Mucosa of rectum (tissue), 2 donors: ENCODE results near the gene SLC28A1.
"Not testable (repeated sequence)": the region's sequence is repeated elsewhere in the genome, so short reads cannot be mapped to it uniquely, and the experiment has no call there.

Experiments used
- H3K27ac ChIP-seq, 2 donors: one replicate each; pipeline ENCODE4 v1.7.0; 2013; ENCODE audit warnings: inconsistent platforms in 2 of 2, low read depth in 2 of 2, low read length in 2 of 2
- H3K27me3 ChIP-seq, 2 donors: one replicate each; pipeline ENCODE4 v1.7.0; 2013; ENCODE audit warnings: low read length in 2 of 2; ENCODE audit not compliant: control insufficient read depth in 2 of 2, insufficient read depth in 2 of 2
- H3K36me3 ChIP-seq, 2 donors: one replicate each; pipeline ENCODE4 v1.7.0; 2013; ENCODE audit warnings: low read length in 2 of 2; ENCODE audit not compliant: control insufficient read depth in 2 of 2, insufficient read depth in 2 of 2
- H3K4me1 ChIP-seq, 2 donors: one replicate each; pipeline ENCODE4 v1.7.0; 2013; ENCODE audit warnings: low read length in 2 of 2, mild to moderate bottlenecking in 1 of 2; ENCODE audit not compliant: control insufficient read depth in 2 of 2, insufficient read depth in 2 of 2
- H3K4me3 ChIP-seq, 2 donors: one replicate each; pipeline ENCODE4 v1.7.0; 2013; ENCODE audit warnings: low read length in 2 of 2
- H3K9ac ChIP-seq, 2 donors: one replicate each; pipeline ENCODE4 v1.7.0; 2013; ENCODE audit warnings: low read length in 2 of 2, low read depth in 1 of 2, mild to moderate bottlenecking in 1 of 2
- H3K9me3 ChIP-seq, 2 donors: one replicate each; pipeline ENCODE4 v1.7.0; 2013; ENCODE audit warnings: low read length in 2 of 2; ENCODE audit not compliant: control insufficient read depth in 2 of 2
- donor health status: healthy.
- donor health status: Normal muscosa, but diverticular disease.

Gene SLC28A1

GRCh38 chr15:84872009-84872910 lies 12.2 kb upstream of the SLC28A1 start:
- Histone ChIP-seq H3K4me3 (no peak overlapping the region), H3K36me3 (no peaks in the 10 kb centered on the region), H3K27ac (no peak overlapping the region), H3K9ac (no peak overlapping the region), H3K27me3 (no peaks in the 10 kb centered on the region), H3K9me3 (no peaks in the 10 kb centered on the region), H3K4me1 (no peaks in the 10 kb centered on the region)

- Histone ChIP-seq H3K9me3 (no peaks in the 10 kb centered on the region), H3K27me3 (no peaks in the 10 kb centered on the region), H3K36me3 (no peaks in the 10 kb centered on the region), H3K9ac (no peak overlapping the region), H3K4me1 (no peaks in the 10 kb centered on the region), H3K4me3 (no peak overlapping the region), H3K27ac (no peak overlapping the region)
Observed at GRCh38 chr15:84873997-84874396, 10.5 kb upstream of the SLC28A1 start.

DNA sequence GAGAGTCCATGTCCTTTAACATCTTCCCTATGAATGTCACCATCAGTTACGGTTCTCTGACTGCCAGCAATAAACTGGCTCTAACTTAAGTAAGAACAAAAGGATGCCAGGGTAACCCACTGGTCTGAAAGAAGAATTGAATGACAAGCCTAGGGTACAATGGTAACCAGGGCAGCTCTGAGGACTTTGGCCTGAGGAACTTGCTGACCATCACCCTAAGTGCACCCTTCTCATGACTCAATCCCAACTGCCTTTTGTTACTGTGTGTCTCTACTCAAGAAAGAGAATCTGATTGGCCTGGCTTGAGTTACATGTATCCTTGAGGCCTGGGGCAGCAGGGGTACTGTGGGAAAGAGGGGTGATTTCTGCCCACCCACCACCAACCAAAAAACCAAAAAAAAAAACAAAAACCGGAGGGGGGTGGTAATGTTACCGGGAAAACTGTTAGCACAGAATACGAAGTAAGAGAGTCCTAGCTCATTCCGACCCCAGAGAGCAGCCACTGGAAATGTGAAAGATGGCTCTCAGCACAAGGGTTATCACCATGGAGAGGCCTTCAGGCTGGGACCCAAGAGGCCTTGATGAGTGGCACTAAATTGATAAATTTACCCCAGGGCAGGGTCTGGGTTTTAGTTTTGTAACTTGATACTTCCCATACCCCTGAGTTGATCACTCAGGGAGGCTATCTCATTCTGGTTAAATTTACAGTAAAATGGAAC lies 9.3 kb upstream of the SLC28A1 start:
- Histone ChIP-seq H3K27ac (no peak overlapping the region), H3K4me3 (no peak overlapping the region), H3K4me1 (no peaks in the 10 kb centered on the region), H3K27me3 (no peaks in the 10 kb centered on the region), H3K9ac (no peak overlapping the region), H3K36me3 (no peaks in the 10 kb centered on the region), H3K9me3 (no peaks in the 10 kb centered on the region)

- no peaks in the 10 kb centered on the region for H3K9me3 ChIP-seq
- H3K4me1 ChIP-seq = no peaks in the 10 kb centered on the region
- no peak overlapping the region for H3K27ac ChIP-seq
- H3K36me3 ChIP-seq = no peaks in the 10 kb centered on the region
- H3K4me3 ChIP-seq = no peak overlapping the region
- no peak overlapping the region for H3K9ac ChIP-seq
- H3K27me3 ChIP-seq = no peaks in the 10 kb centered on the region
Observed at GRCh38 chr15:84876269-84876668, 8.2 kb upstream of the SLC28A1 start.

GRCh38 chr15:84877701-84878100 lies 6.8 kb upstream of the SLC28A1 start:
- not testable (repeated sequence) for H3K27ac ChIP-seq, H3K9me3 ChIP-seq, H3K27me3 ChIP-seq, H3K36me3 ChIP-seq, H3K9ac ChIP-seq, H3K4me1 ChIP-seq, H3K4me3 ChIP-seq

- H3K27me3 ChIP-seq = no peaks in the 10 kb centered on the region
- H3K27ac ChIP-seq = no peak overlapping the region
Observed at GRCh38 chr15:84878504-84878903, 6.0 kb upstream of the SLC28A1 start.

GRCh38 chr15:84879088-84879780 lies 5.2 kb upstream of the SLC28A1 start:
- no peak overlapping the region for H3K4me3 ChIP-seq
- no peaks in the 10 kb centered on the region for H3K9me3 ChIP-seq
- H3K27ac ChIP-seq = no peak overlapping the region
- no peaks in the 10 kb centered on the region for H3K4me1 ChIP-seq
- no peak overlapping the region for H3K9ac ChIP-seq
- no peaks in the 10 kb centered on the region for H3K27me3 ChIP-seq
- H3K36me3 ChIP-seq = no peaks in the 10 kb centered on the region

More at GRCh38 chr15:84878504-84878903, 6.0 kb upstream of the SLC28A1 start:
- no peak overlapping the region for H3K4me3 ChIP-seq
- no peak overlapping the region for H3K9ac ChIP-seq
- no peaks in the 10 kb centered on the region for H3K9me3 ChIP-seq
- no peaks in the 10 kb centered on the region for H3K4me1 ChIP-seq
- no peaks in the 10 kb centered on the region for H3K36me3 ChIP-seq

GRCh38 chr15:84880007-84880406 lies 4.5 kb upstream of the SLC28A1 start:
- no peaks in the 10 kb centered on the region for H3K27me3 ChIP-seq
- H3K36me3 ChIP-seq = no peaks in the 10 kb centered on the region

DNA sequence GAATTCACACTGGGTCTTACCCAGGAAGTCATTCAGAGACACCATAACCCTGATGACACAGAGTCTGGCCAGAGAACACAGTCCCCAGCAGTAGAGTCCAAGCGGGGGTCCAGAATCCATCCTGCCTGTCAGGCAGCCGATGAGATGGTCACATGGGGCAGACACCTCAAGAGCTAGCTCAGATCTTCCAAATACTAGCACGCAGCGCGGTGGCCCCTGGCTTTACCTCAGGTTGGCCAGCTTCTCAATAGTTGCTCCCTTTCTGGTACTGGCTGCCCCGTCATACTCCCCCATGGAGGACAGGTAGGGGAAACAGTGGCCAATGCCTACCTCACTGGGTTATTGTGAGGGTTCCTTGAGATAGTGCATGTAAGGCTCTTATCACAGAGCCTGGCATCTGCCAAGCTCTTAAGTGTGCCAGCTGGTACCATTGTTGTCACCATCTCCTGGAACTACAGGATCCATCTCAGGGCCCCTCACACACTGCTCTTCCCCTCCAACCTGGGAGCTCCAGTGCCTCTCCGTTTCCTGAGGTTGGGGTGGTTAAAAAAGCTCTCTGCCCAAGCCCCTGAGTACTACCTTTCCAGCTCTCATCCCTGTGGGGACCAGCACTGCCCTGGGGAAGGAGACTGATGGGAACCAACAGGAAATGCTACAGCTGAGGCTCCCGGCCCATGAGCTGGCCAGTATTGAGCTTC lies 3.5 kb upstream of the SLC28A1 start:
- Histone ChIP-seq H3K4me3 (no peak overlapping the region), H3K9me3 (no peaks in the 10 kb centered on the region), H3K4me1 (no peaks in the 10 kb centered on the region), H3K36me3 (no peaks in the 10 kb centered on the region), H3K27ac (no peak overlapping the region), H3K9ac (no peak overlapping the region), H3K27me3 (no peaks in the 10 kb centered on the region)

More at GRCh38 chr15:84880007-84880406, 4.5 kb upstream of the SLC28A1 start:
- no peaks in the 10 kb centered on the region for H3K4me1 ChIP-seq
- no peak overlapping the region for H3K27ac ChIP-seq
- no peak overlapping the region for H3K9ac ChIP-seq
- H3K4me3 ChIP-seq = no peak overlapping the region
- no peaks in the 10 kb centered on the region for H3K9me3 ChIP-seq
